H1 (cell line): Measurements from ENCODE around the gene MBTPS2. TPM values are rescaled to one million over a fixed set of nuclear protein-coding genes. Genes with fewer than 3 reads are reported as not detected.

Experiments used
- CTCF ChIA-PET: fragments of 300-600 bp; sonication (Branson Sonifier 250); formaldehyde crosslinking; loops from one replicate; lab custom pipeline; 2021; ENCODE audit not compliant: partially characterized antibody; lab: Charles Lee
- POLR2A ChIA-PET: fragments of 300-600 bp; sonication (Branson Sonifier 250); formaldehyde crosslinking; loops from one replicate; lab custom pipeline; 2021; ENCODE audit warnings: inconsistent platforms; ENCODE audit not compliant: partially characterized antibody; lab: Charles Lee
- DNase-seq, 2 experiments: peaks; one replicate each; pipeline versions ENCODE4 v3.0.0 to v3.0.0-alpha.2; 2010 to 2022; ENCODE audit warnings: low spot score in 2 of 2, low read depth in 1 of 2, mixed read lengths in 1 of 2
- FAIRE-seq: peaks from 2 replicates; lab custom pipeline; 2011; peaks lifted over from hg19 to GRCh38; lab: Jason Lieb, UNC
- H2AFZ ChIP-seq: 2 replicates; pipeline ENCODE4 v1.8.1; 2012; ENCODE audit warnings: low read length, inconsistent platforms
- H2AK5ac ChIP-seq: 2 replicates; pipeline ENCODE4 v1.6.1; 2013; ENCODE audit warnings: low read depth, low read length
- H2BK120ac ChIP-seq: replicated peaks from 2 replicates; pipeline ENCODE3; 2013; ENCODE audit warnings: low read depth, low read length, inconsistent platforms
- H2BK12ac ChIP-seq: 2 replicates; pipeline ENCODE4 v1.6.1; 2013; ENCODE audit warnings: low read depth, low read length
- H2BK15ac ChIP-seq: 2 replicates; pipeline ENCODE4 v1.6.1; 2013; ENCODE audit warnings: low read length
- H2BK20ac ChIP-seq: 2 replicates; pipeline ENCODE4 v1.6.1; 2013; ENCODE audit warnings: low read length
- H2BK5ac ChIP-seq: 2 replicates; pipeline ENCODE4 v1.6.1; 2013; ENCODE audit warnings: low read depth, low read length
- H3K14ac ChIP-seq: 2 replicates; pipeline ENCODE4 v1.6.1; 2013; ENCODE audit warnings: inconsistent platforms; ENCODE audit not compliant: insufficient read length
- H3K18ac ChIP-seq: 2 replicates; pipeline ENCODE4 v1.6.1; 2013; ENCODE audit warnings: low read length; ENCODE audit errors: extremely low read depth
- H3K23ac ChIP-seq: 2 replicates; pipeline ENCODE4 v1.6.1; 2013; ENCODE audit warnings: inconsistent platforms; ENCODE audit not compliant: insufficient read length
- H3K23me2 ChIP-seq: 2 replicates; pipeline ENCODE4 v1.6.1; 2013; ENCODE audit warnings: low read depth, low read length
- H3K27ac ChIP-seq: 2 replicates; pipeline ENCODE4 v1.6.1; 2011; ENCODE audit warnings: low read depth, low read length, inconsistent platforms
- H3K27me3 ChIP-seq, 4 experiments: replicated peaks in 1 of 4; 1 replicate in 1 of 4; 2 replicates in 3 of 4; pipeline versions ENCODE4 v1.6.1 to v1.8.1; 2011 to 2013; ENCODE audit warnings: low read length in 3 of 4, mild to moderate bottlenecking in 3 of 4, inconsistent platforms in 2 of 4, mixed read lengths in 2 of 4, moderate library complexity in 1 of 4; ENCODE audit not compliant: control insufficient read depth in 3 of 4, insufficient read depth in 3 of 4; ENCODE audit errors: extremely low read depth in 1 of 4
- H3K36me3 ChIP-seq, 4 experiments: 2 replicates each; pipeline versions ENCODE4 v1.6.1 to v1.8.1; 2011 to 2013; ENCODE audit warnings: mild to moderate bottlenecking in 4 of 4, low read length in 3 of 4, moderate library complexity in 2 of 4, control low read depth in 1 of 4, inconsistent platforms in 1 of 4; ENCODE audit not compliant: insufficient read depth in 4 of 4, control insufficient read depth in 2 of 4
- H3K4ac ChIP-seq: replicated peaks from 2 replicates; pipeline ENCODE3; 2013; ENCODE audit warnings: low read length, low read depth, mixed read lengths, inconsistent platforms; ENCODE audit not compliant: insufficient read length
- H3K4me1 ChIP-seq, 4 experiments: replicated peaks in 1 of 4; 1 replicate in 1 of 4; 2 replicates in 3 of 4; pipeline versions ENCODE4 v1.6.1 to v1.8.1; 2011 to 2013; ENCODE audit warnings: low read length in 3 of 4, inconsistent platforms in 2 of 4, mixed read lengths in 1 of 4; ENCODE audit not compliant: insufficient read depth in 4 of 4, control insufficient read depth in 3 of 4
- H3K4me2 ChIP-seq, 2 experiments: 2 replicates each; pipeline versions ENCODE4 v1.6.1 to v1.8.1; 2011 to 2013; ENCODE audit warnings: low read depth in 2 of 2, low read length in 2 of 2, control low read depth in 1 of 2, inconsistent platforms in 1 of 2, mild to moderate bottlenecking in 1 of 2; ENCODE audit not compliant: insufficient read depth in 1 of 2
- H3K4me3 ChIP-seq, 4 experiments: fragments of 200-600, 300-600 bp in 1 of 4; sonication (generic), shearing (Covaris generic), sonication (Bioruptor Twin) in 1 of 4; 2 replicates each; pipeline versions ENCODE4 v1.5.1 to v1.8.1; 2011 to 2016; ENCODE audit warnings: low read length in 4 of 4, low read depth in 3 of 4, control low read depth in 2 of 4, inconsistent platforms in 2 of 4, mild to moderate bottlenecking in 2 of 4, mixed read lengths in 1 of 4, moderate library complexity in 1 of 4; ENCODE audit not compliant: insufficient read depth in 2 of 4; ENCODE audit errors: extremely low read depth in 1 of 4
- H3K56ac ChIP-seq: replicated peaks from 2 replicates; pipeline ENCODE3; 2013; ENCODE audit warnings: low read depth, mild to moderate bottlenecking, mixed read lengths, low read length, inconsistent platforms; ENCODE audit not compliant: insufficient read length
- H3K79me1 ChIP-seq: 2 replicates; pipeline ENCODE4 v1.6.1; 2013; ENCODE audit warnings: low read depth, low read length, control low read depth
- H3K79me2 ChIP-seq, 2 experiments: 2 replicates each; pipeline versions ENCODE4 v1.6.1 to v1.8.1; 2012 to 2013; ENCODE audit warnings: low read length in 2 of 2, mild to moderate bottlenecking in 2 of 2, inconsistent platforms in 1 of 2; ENCODE audit not compliant: insufficient read depth in 2 of 2, control insufficient read depth in 1 of 2
- H3K9ac ChIP-seq, 4 experiments: replicated peaks in 1 of 4; 1 replicate in 1 of 4; 2 replicates in 3 of 4; pipeline versions ENCODE4 v1.6.1 to v1.8.1; 2011 to 2013; ENCODE audit warnings: low read depth in 3 of 4, low read length in 3 of 4, control low read depth in 2 of 4, mild to moderate bottlenecking in 2 of 4, moderate library complexity in 2 of 4, inconsistent platforms in 1 of 4; ENCODE audit errors: extremely low read depth in 1 of 4
- H3K9me3 ChIP-seq, 2 experiments: 2 replicates each; pipeline versions ENCODE4 v1.6.1 to v1.8.1; 2012 to 2013; ENCODE audit warnings: mild to moderate bottlenecking in 2 of 2, moderate library complexity in 2 of 2, control low read depth in 1 of 2, inconsistent platforms in 1 of 2, low read depth in 1 of 2, low read length in 1 of 2, mixed read lengths in 1 of 2; ENCODE audit not compliant: insufficient read depth in 2 of 2
- H4K20me1 ChIP-seq, 2 experiments: replicated peaks in 1 of 2; 2 replicates each; pipeline versions ENCODE3 to v1.8.1; 2011 to 2013; ENCODE audit warnings: inconsistent platforms in 2 of 2, low read length in 2 of 2, mild to moderate bottlenecking in 1 of 2; ENCODE audit not compliant: insufficient read depth in 2 of 2, control insufficient read depth in 1 of 2
- H4K5ac ChIP-seq: 2 replicates; pipeline ENCODE4 v1.6.1; 2013; ENCODE audit warnings: low read length, low read depth, mixed read lengths, inconsistent platforms; ENCODE audit not compliant: insufficient read length
- H4K8ac ChIP-seq: 2 replicates; pipeline ENCODE4 v1.8.0; 2013; ENCODE audit warnings: mild to moderate bottlenecking, moderate library complexity, low read length, inconsistent platforms; ENCODE audit not compliant: insufficient read depth; ENCODE audit errors: extremely low read depth
- H4K91ac ChIP-seq: replicated peaks from 2 replicates; pipeline ENCODE3; 2013; ENCODE audit warnings: low read length, mixed read lengths, inconsistent platforms; ENCODE audit not compliant: insufficient read length
- CEBPB ChIP-seq: IDR thresholded peaks from 2 replicates; pipeline ENCODE4 v1.6.1; 2012; ENCODE audit warnings: low read depth, low read length
- CTCF ChIP-seq, 3 experiments: IDR thresholded peaks; 1 replicate in 2 of 3; 2 replicates in 1 of 3; pipeline versions ENCODE4 v1.5.1 to v1.6.1; 2011; ENCODE audit warnings: low read length in 3 of 3, mild to moderate bottlenecking in 3 of 3, inconsistent platforms in 2 of 3, low read depth in 1 of 3, moderate library complexity in 1 of 3; ENCODE audit not compliant: insufficient read depth in 1 of 3; ENCODE audit errors: control extremely low read depth in 1 of 3
- HDAC2 ChIP-seq, 2 experiments: fragments of 300-600 bp in 1 of 2; sonication (generic) in 1 of 2; IDR thresholded peaks; 2 replicates each; pipeline ENCODE4 v1.6.1; 2011 to 2012; ENCODE audit warnings: low read depth in 2 of 2, low read length in 2 of 2, mild to moderate bottlenecking in 2 of 2, moderate library complexity in 2 of 2, borderline replicate concordance in 1 of 2, inconsistent platforms in 1 of 2
- NANOG ChIP-seq: IDR thresholded peaks from 2 replicates; pipeline ENCODE4 v1.6.1; 2011; ENCODE audit warnings: low read length, low read depth, mild to moderate bottlenecking, inconsistent platforms; ENCODE audit not compliant: insufficient read depth, poor library complexity, severe bottlenecking
- SP4 ChIP-seq: IDR thresholded peaks from 2 replicates; pipeline ENCODE4 v1.6.1; 2012; ENCODE audit warnings: low read length, inconsistent platforms
- WGBS, 2 experiments: shearing (Covaris generic) in 1 of 2; methylation state at CpG; one replicate each; pipeline versions ENCODE4 v1.1.6 to v1.1.7; 2013 to 2015; ENCODE audit warnings: low lambda C conversion rate in 2 of 2, mixed read lengths in 2 of 2, inconsistent platforms in 1 of 2, low coverage in 1 of 2, missing lambda C conversion rate in 1 of 2; ENCODE audit not compliant: insufficient replicate concordance in 2 of 2, insufficient coverage in 1 of 2, insufficient read length in 1 of 2; ENCODE audit errors: extremely low coverage in 1 of 2, missing lambda C conversion rate in 1 of 2; 5-methylcytosine and 5-hydroxymethylcytosine counted together
- polyA plus RNA-seq, 7 experiments: library from polyadenylated mRNA; depleted of rRNA in 3 of 7; stranded (reverse) in 5 of 7; unstranded in 2 of 7; fragments of >200 nt in 5 of 7; fragments of 200-250 nt in 2 of 7; gene quantifications; 1 replicate in 5 of 7; 2 replicates in 1 of 7; 4 replicates in 1 of 7; pipeline versions ENCODE4 v1.2.1 to v1.2.3, GENCODE V29; 2011 to 2013; ENCODE audit warnings: missing spikeins in 2 of 7, mixed read lengths in 2 of 7
- total RNA-seq: library from RNA; stranded (reverse); fragmentation: NEBNext Ultra II Directional; extraction: Animal tissue kit (Norgen Biotek cat#: 25700); gene quantifications from 2 replicates; pipeline ENCODE4 v1.2.1, GENCODE V29; 2021

Gene MBTPS2
- total and polyA plus RNA-seq, 2 of the 8 experiments (the other 6 are each of a cell fraction or from before 2014, with no cell fraction given) = 4.3 to 7.4 TPM

GRCh38 chrX:21870494-21870893 is 31.1 kb downstream of the MBTPS2 start:
- Histone ChIP-seq H3K56ac (no peak overlapping the region), H2BK5ac (no peak overlapping the region), H3K14ac (no peak overlapping the region), H3K36me3 (no peaks in the 10 kb centered on the region; a peak in 1 of 8 replicates), H3K18ac (no peak overlapping the region), H2BK15ac (no peak overlapping the region), H2BK12ac (no peak overlapping the region), H4K91ac (no peak overlapping the region), H4K8ac (no peak overlapping the region), H3K23me2 (no peaks in the 10 kb centered on the region), H4K20me1 (no peaks in the 10 kb centered on the region), H2BK20ac (no peak overlapping the region), H2AFZ (no peak overlapping the region), H3K4me3 (no peak overlapping the region), H3K4ac (no peak overlapping the region), H2BK120ac (no peak overlapping the region), H3K27me3 (no peaks in the 10 kb centered on the region), H3K9ac (no peak overlapping the region), H3K23ac (no peak overlapping the region), H3K9me3 (no peaks in the 10 kb centered on the region), H3K27ac (no peak overlapping the region), H2AK5ac (no peak overlapping the region), H4K5ac (no peak overlapping the region), H3K4me2 (no peak overlapping the region), H3K79me2 (no peaks in the 10 kb centered on the region), H3K4me1 (no peaks in the 10 kb centered on the region), H3K79me1 (no peaks in the 10 kb centered on the region)
- POLR2A ChIA-PET = no interaction called here
- DNase-seq = no peak
- TF ChIP-seq CEBPB (no peak), CTCF (IDR thresholded peaks at IDR 0.05; ENCODE audit: control extremely low read depth in 1 of 3, insufficient read depth in 1 of 3, low read depth in 1 of 3, low read length in 3 of 3) (no peak), SP4 (no peak), NANOG (no peak), HDAC2 (IDR thresholded peaks at IDR 0.05; ENCODE audit: borderline replicate concordance in 1 of 2, low read depth in 2 of 2, low read length in 2 of 2) (no peak)
- FAIRE-seq = no peak
- 75% methylated on average over 1 of the region's 1 CpG; no CpG with 5 or more reads in 1 of the 2 experiments for WGBS, 2 experiments
- CTCF ChIA-PET = no interaction called here
